ENCODE data around the gene MUS81. TPM values are rescaled to one million over a fixed set of nuclear protein-coding genes. Genes with fewer than 3 reads are reported as not detected.

MUS81 gene
- total and polyA plus RNA-seq, 12 donors, result 20.3 to 111 (median 31.7) TPM

DNA sequence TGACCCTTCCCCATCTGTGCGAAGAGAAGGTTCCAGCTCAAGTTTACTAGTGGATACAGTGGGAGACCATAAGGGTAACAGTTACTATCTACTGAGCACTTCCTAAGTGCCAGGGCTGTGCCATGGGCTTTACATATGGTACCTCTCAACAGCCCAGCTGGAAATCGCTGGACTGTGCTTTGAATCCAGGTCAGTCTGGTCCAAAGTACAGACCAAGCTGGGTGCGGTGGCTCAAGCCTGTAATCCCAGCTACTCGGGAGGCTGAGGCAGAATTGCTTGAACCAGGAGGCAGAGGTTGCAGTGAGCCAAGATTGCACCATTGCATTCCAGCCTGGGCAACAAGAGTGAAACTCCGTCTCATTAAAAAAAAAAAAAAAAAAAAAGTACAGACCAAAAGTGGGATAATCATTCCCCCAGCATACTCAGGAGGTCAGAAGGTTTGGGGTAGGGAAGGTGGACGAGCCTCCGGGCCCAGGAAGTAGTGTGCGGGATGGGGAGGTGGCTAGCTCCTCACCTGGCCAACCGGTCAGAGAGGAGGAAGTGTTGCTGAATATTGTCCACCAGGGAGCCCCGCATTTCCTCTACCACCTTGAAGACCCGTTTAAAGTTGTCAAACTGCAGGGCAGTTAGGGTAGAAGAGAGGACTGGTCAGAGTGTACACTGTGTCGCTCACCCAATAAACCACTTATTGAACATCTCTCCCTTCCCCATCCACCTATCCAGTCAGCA is 25.7 kb downstream of the MUS81 start:
- H3K27me3 ChIP-seq, result no peaks in the 10 kb centered on the region
- TF ChIP-seq, protein P1, sequence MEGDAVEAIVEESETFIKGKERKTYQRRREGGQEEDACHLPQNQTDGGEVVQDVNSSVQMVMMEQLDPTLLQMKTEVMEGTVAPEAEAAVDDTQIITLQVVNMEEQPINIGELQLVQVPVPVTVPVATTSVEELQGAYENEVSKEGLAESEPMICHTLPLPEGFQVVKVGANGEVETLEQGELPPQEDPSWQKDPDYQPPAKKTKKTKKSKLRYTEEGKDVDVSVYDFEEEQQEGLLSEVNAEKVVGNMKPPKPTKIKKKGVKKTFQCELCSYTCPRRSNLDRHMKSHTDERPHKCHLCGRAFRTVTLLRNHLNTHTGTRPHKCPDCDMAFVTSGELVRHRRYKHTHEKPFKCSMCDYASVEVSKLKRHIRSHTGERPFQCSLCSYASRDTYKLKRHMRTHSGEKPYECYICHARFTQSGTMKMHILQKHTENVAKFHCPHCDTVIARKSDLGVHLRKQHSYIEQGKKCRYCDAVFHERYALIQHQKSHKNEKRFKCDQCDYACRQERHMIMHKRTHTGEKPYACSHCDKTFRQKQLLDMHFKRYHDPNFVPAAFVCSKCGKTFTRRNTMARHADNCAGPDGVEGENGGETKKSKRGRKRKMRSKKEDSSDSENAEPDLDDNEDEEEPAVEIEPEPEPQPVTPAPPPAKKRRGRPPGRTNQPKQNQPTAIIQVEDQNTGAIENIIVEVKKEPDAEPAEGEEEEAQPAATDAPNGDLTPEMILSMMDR (IDR thresholded peaks at IDR 0.05), result no peak
- peaks cover 0 to 55% (median 19%) of the 10 kb centered on the region in 9 donors for H3K36me3 ChIP-seq
- no peak overlapping the region for H3K4me3 ChIP-seq
- intact Hi-C loops (cut with DNase I), result loop anchor here in 7 of 10 donors (2.0 to 10.0 kb wide), 4 partner anchors 76 to 171 kb away; partner anchors contain the start of genes SART1 (in 6 of the 7) and KAT5 (in 1 of the 7)
- peak overlapping the region in 1 of 10 donors; percentile 96 for H3K27ac ChIP-seq
- ATAC-seq, result no peak
- WGBS, 2 donors, result 92 to 94% methylated on average over 12 of the region's 12 CpGs
- no peaks in the 10 kb centered on the region for H3K9me3 ChIP-seq
- DNase-seq, result no peak
- peaks cover 14 to 46% (median 35%) of the 10 kb centered on the region in 9 donors for H3K4me1 ChIP-seq

DNA sequence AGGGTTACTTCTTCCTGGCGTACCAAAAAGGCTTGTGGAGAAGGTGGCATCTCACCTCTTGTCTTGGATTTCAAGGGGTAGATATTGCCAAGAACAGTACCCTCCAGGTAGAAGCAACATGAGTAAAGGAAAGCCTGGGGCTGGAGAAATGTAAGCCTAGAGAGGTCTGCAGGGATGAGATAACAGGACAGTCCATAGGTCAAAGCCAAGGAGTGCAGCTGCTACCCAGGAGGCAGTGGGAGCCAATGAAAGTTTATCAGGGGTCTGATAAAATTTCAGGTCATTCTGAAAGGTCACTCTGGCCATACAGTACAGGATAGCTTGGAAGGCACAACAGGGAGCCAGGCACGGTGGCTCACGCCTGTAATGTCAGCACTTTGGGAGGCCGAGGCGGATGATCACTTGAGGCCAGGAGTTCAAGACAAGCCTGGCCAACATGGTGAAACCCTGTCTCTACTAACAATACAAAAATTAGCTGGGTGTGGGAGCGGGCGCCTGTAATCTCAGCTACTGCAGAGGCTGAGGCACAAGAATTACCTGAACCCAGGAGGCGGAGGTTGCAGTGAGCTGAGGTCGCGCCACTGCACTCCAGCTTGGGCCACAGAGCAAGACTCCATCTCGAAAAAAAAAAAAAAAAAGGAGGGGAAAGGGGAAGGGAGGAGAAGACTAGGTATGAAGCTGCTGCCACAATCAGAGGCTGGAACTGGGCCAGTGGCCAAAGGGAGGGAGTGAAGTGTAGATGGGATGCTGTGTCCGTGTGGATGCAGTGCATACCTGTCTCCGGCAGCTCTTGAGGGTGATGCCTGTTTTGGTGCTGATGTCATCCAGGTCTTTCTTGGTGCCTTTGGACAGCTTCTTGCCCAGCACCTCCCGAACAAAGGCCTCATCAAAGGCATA is 26.8 kb downstream of the MUS81 start:
- 79 to 81% methylated on average over 14 of the region's 14 CpGs for WGBS, 2 donors
- intact Hi-C loops (cut with DNase I), result loop anchor here in 7 of 10 donors (5.0 to 10.0 kb wide), 3 partner anchors 75 to 172 kb away; partner anchors contain the start of genes SART1 (in 6 of the 7) and KAT5 (in 1 of the 7)
- TF ChIP-seq, protein P1 (IDR thresholded peaks at IDR 0.05), result no peak
- Histone ChIP-seq H3K36me3 (peaks cover 0 to 50% (median 19%) of the 10 kb centered on the region in 9 donors), H3K4me3 (peak overlapping the region in 9 of 10 donors; percentile 48 to 98 (median 77)), H3K4me1 (peaks cover 15 to 57% (median 44%) of the 10 kb centered on the region in 9 donors), H3K27me3 (no peaks in the 10 kb centered on the region), H3K9me3 (no peaks in the 10 kb centered on the region), H3K27ac (peak overlapping the region in 9 of 10 donors; percentile 91 to 100 (median 98))
- DNase-seq (no peak), ATAC-seq (no peak)

DNA sequence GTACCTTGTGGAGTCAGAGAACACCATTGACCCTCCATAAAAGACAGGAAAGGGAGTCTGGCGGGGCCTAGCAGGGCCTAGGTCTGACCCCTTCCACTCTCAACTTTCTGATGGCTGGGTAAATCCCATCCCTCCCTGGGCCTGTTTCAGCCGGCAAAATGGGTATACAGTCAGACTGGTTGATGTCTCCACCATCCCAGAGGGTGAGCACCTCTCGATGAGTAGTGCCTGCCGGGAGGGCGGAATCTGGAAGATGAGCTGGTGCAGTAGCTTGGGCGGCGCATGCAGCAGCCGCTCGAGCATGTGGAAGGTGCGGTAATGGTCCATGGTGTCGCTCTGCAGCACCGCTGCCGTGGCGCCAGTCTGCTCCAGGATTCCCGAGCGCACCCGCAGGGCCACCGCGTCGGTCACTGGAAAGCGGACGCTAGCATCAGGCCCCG is 27.5 kb downstream of the MUS81 start:
- TF ChIP-seq, protein P1 (IDR thresholded peaks at IDR 0.05), result no peak
- no peak for ATAC-seq
- peaks cover 0 to 44% (median 17%) of the 10 kb centered on the region in 9 donors for H3K36me3 ChIP-seq
- no peaks in the 10 kb centered on the region for H3K27me3 ChIP-seq
- peaks cover 16 to 64% (median 51%) of the 10 kb centered on the region in 9 donors for H3K4me1 ChIP-seq
- H3K9me3 ChIP-seq, result no peaks in the 10 kb centered on the region
- H3K27ac ChIP-seq, result peak overlapping the region in 9 of 10 donors; percentile 91 to 100 (median 98)
- DNase-seq, result no peak
- WGBS, 2 donors, result 3 to 4% methylated on average over 23 of the region's 23 CpGs
- intact Hi-C loops (cut with DNase I), result loop anchor here in 7 of 10 donors (1.0 to 10.0 kb wide), 9 partner anchors 15 to 173 kb away; partner anchors contain the start of genes SART1 (in 6 of the 7), C11orf68 (in 4 of the 7), DRAP1 (in 4 of the 7) and CFL1 (in 2 of the 7)
- peak overlapping the region; percentile 48 to 98 (median 76) for H3K4me3 ChIP-seq
